Psoas muscle (tissue), 8 donors: Measurements from ENCODE around the gene GAD2. TPM values are rescaled to one million over a fixed set of nuclear protein-coding genes. Genes with fewer than 3 reads are reported as not detected.

Source experiments
- ATAC-seq, 4 donors: fragments of 200-7000 bp; cut with Tn5 transposase; one replicate each; pipeline ENCODE4 v1.9.1; 2020; ENCODE audit warnings: moderate library complexity in 3 of 4, mild to moderate bottlenecking in 2 of 4
- DNase-seq, 2 donors: peaks; one replicate each; pipeline ENCODE4 v3.0.0-alpha.2; 2020
- H3K27ac ChIP-seq: fragments of 200-600 bp; one replicate; pipeline ENCODE4 v1.8.0; 2022
- H3K27me3 ChIP-seq, 3 donors: fragments of 200-600 bp in 1 of 3; one replicate each; pipeline versions ENCODE4 v1.6.1 to v1.8.0; 2013 to 2022; ENCODE audit warnings: low read length in 2 of 3, mild to moderate bottlenecking in 2 of 3, moderate library complexity in 1 of 3; ENCODE audit not compliant: insufficient read depth in 3 of 3
- H3K36me3 ChIP-seq, 2 donors: fragments of 200-600 bp in 1 of 2; one replicate each; pipeline versions ENCODE4 v1.6.1 to v1.8.0; 2013 to 2022; ENCODE audit warnings: low read depth in 1 of 2, mild to moderate bottlenecking in 1 of 2, moderate library complexity in 1 of 2; ENCODE audit not compliant: insufficient read depth in 1 of 2
- H3K4me1 ChIP-seq: fragments of 200-600 bp; one replicate; pipeline ENCODE4 v1.8.0; 2022
- H3K4me3 ChIP-seq: fragments of 200-600 bp; one replicate; pipeline ENCODE4 v1.8.0; 2022; ENCODE audit warnings: mild to moderate bottlenecking
- H3K9me3 ChIP-seq: fragments of 200-600 bp; one replicate; pipeline ENCODE4 v1.8.0; 2022
- WGBS, 3 donors: extraction: QIAGEN DNeasy Blood & Tissue Kit; methylation state at CpG; one replicate each; pipeline versions ENCODE4 v1.1.6 to v1.1.7; 2013; 5-methylcytosine and 5-hydroxymethylcytosine counted together
- intact Hi-C, 2 donors: fragments of 100-400 bp; cut with DNase I; formaldehyde crosslinking; loops; one replicate each; pipeline versions ENCODE4 v1.11.0 to v1.14.2; 2022
- polyA plus RNA-seq, 3 donors: library from polyadenylated mRNA; stranded (reverse); fragments of 200-250 nt; gene quantifications; one replicate each; pipeline ENCODE4 v1.2.3, GENCODE V29; 2013
- total RNA-seq, 4 donors: library from RNA; stranded (reverse); fragmentation: NEBNext Ultra II Directional in 2 of 4; extraction: Animal tissue kit (Norgen Biotek cat#: 25700) in 2 of 4; gene quantifications; one replicate each; pipeline versions ENCODE4 v1.2.1 to v1.2.4, GENCODE V29; 2021 to 2023
- TF ChIP-seq, protein P1 (sequence below): fragments of 200-600 bp; IDR thresholded peaks from one replicate; pipeline ENCODE4 v1.8.0; 2022; ENCODE audit warnings: antibody characterized with exemption
- donor health status: healthy with polysubstance abuse.
- donor health status: DM: no; HTN: no; CAD: no; lungs with moderate emphysema.
- donor health status: Bipolar disorder and iron deficiency.
- donor health status: healthy.
- donor health status: DM: yes; HTN: yes; CAD: no.
- donor health status: DM: no; HTN: no; CAD: no.
- donor health status: DM: no; HTN: no; CAD: no.
- donor health status: DM: yes; HTN: yes; CAD: no.

Gene GAD2
- total and polyA plus RNA-seq, 7 donors = 0.01 TPM; not detected in 6

DNA sequence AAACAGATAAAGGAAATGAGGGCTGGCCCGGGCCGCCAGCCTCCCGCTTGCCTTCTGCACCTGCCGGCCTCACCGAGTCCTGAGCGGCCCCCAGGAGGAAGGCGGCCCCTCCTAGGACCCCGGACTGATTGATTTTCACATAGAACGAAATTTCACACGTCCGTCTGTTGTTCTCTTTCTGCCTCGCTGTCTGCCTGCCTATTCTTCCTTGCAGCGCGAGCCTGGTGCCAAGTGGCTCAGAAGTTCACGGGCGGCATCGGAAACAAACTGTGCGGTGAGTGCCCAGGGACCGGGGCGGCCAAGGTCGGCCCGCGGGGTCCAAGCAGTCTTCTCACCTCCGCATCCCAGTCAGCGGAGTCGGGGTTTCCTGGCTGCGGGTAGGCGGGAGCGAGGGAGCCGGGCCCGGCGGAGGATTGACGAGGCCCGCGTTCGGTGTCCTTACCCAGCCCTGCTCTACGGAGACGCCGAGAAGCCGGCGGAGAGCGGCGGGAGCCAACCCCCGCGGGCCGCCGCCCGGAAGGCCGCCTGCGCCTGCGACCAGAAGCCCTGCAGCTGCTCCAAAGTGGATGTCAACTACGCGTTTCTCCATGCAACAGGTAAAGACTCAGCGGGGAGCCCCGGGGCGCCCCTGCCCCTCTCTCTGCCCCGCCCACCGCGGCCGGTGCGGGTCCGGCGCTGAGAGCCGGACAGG is 967 bp downstream of the GAD2 start:
- no peak for ATAC-seq
- Histone ChIP-seq H3K27me3 (peaks cover 14 to 89% (median 40%) of the 10 kb centered on the region in 3 donors), H3K27ac (no peak overlapping the region), H3K4me3 (no peak overlapping the region), H3K4me1 (no peaks in the 10 kb centered on the region), H3K9me3 (no peaks in the 10 kb centered on the region), H3K36me3 (no peaks in the 10 kb centered on the region)
- TF ChIP-seq, protein P1, sequence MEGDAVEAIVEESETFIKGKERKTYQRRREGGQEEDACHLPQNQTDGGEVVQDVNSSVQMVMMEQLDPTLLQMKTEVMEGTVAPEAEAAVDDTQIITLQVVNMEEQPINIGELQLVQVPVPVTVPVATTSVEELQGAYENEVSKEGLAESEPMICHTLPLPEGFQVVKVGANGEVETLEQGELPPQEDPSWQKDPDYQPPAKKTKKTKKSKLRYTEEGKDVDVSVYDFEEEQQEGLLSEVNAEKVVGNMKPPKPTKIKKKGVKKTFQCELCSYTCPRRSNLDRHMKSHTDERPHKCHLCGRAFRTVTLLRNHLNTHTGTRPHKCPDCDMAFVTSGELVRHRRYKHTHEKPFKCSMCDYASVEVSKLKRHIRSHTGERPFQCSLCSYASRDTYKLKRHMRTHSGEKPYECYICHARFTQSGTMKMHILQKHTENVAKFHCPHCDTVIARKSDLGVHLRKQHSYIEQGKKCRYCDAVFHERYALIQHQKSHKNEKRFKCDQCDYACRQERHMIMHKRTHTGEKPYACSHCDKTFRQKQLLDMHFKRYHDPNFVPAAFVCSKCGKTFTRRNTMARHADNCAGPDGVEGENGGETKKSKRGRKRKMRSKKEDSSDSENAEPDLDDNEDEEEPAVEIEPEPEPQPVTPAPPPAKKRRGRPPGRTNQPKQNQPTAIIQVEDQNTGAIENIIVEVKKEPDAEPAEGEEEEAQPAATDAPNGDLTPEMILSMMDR = no peak
- intact Hi-C loops = no loop called here
- 1 to 2% (median 1%) methylated on average over 54 to 64 of the region's 64 CpGs for WGBS, 3 donors
- no peak for DNase-seq

DNA sequence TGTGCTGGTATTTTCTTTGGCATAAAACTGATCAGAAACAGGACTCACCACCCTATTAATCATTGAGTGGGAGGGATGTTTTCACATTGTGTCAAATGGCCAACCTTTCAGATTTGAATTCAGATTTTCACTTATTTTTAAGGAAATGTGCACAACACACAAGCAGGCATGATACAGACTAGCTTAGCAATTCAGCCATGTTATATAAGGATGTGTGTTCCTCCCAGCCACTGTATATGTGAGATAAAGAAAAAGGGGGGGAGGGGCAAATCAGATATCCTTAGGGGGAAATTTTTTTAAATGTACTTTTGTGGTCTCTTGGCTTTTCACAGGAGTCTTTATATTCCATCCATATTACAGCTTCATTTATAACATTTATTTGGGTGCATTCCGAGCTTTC is 3.1 kb downstream of the GAD2 start:
- ATAC-seq (no peak), DNase-seq (no peak)
- Histone ChIP-seq H3K36me3 (no peaks in the 10 kb centered on the region), H3K4me3 (no peak overlapping the region), H3K4me1 (no peaks in the 10 kb centered on the region), H3K9me3 (no peaks in the 10 kb centered on the region), H3K27ac (no peak overlapping the region), H3K27me3 (peaks cover 11 to 72% (median 30%) of the 10 kb centered on the region in 3 donors)
- intact Hi-C loops = no loop called here
- WGBS, 3 donors = 57 to 78% (median 59%) methylated on average over 1 of the region's 1 CpG
- TF ChIP-seq, protein P1 = no peak

DNA sequence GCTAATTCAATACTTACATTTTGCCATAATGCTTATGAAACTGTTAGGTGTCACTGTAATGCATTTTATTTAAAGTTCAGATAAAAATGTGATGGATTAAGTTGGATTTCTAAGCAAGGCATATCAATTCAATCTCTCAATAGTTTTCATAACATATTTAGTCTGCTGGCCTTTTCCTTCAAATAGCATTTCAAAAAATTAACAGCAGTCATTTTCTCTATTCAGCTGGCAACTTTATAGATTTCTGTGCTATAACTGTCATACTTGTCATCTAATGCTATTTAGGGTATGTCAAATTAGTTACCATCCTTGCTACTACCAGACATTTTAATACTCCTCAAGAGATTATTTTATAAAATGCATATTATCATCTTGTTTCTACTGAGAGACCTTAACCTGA is 4.3 kb downstream of the GAD2 start:
- Histone ChIP-seq H3K4me1 (no peaks in the 10 kb centered on the region), H3K4me3 (no peak overlapping the region), H3K27ac (no peak overlapping the region), H3K36me3 (no peaks in the 10 kb centered on the region), H3K9me3 (no peaks in the 10 kb centered on the region), H3K27me3 (peaks cover 9 to 60% (median 19%) of the 10 kb centered on the region in 3 donors)
- DNase-seq (no peak), ATAC-seq (no peak)
- intact Hi-C loops = no loop called here
- TF ChIP-seq, protein P1 = no peak

DNA sequence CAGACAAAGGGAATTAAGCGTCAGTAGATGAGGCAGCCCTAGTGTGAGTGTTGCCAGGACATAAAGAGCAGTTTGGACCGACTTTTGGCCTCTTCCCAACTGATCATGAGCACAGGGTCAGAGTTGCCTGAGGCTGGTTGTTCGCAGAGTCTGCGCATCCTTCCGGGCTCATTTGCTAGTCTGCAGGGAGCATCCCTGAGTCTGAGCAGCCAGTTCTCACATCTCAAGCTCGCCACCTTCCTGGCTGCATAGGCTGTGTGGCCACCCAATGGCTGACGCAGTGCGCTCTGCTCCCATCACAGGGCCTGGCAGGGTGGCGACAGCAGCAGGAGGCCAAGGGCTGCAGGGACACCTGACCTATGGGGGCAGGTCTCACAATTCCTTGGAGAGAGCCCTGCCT is 5.0 kb downstream of the GAD2 start:
- ATAC-seq (no peak), DNase-seq (no peak)
- H3K4me3 ChIP-seq = no peak overlapping the region
- H3K9me3 ChIP-seq = no peaks in the 10 kb centered on the region
- intact Hi-C loops = no loop called here
- H3K27me3 ChIP-seq = peaks cover 9 to 53% (median 19%) of the 10 kb centered on the region in 3 donors
- no peaks in the 10 kb centered on the region for H3K4me1 ChIP-seq
- TF ChIP-seq, protein P1 = no peak
- H3K36me3 ChIP-seq = no peaks in the 10 kb centered on the region
- no peak overlapping the region for H3K27ac ChIP-seq
- WGBS, 3 donors = 15 to 23% (median 15%) methylated on average over 9 of the region's 9 CpGs

DNA sequence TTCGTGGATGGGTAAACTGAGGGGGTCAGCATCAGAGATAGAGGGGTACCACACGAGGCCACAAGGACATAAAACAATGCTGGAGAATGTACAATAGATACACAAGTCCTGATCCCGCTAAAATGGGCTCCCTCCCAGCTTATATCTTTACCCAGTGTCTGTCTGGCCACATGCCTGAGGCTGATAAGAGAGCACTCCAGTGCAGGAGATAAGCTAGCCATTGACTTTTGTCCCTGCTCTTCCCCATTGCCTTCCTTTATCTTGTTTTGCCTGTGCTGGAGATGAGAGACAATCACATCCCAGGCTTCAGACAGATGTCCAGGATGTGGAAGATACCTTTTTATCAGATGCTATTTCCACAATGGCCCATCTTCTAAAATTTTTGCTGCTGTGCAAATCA is 6.0 kb downstream of the GAD2 start:
- Histone ChIP-seq H3K27me3 (peaks cover 9 to 43% (median 14%) of the 10 kb centered on the region in 3 donors), H3K9me3 (no peaks in the 10 kb centered on the region), H3K4me1 (no peaks in the 10 kb centered on the region), H3K36me3 (no peaks in the 10 kb centered on the region), H3K27ac (no peak overlapping the region), H3K4me3 (no peak overlapping the region)
- TF ChIP-seq, protein P1 = no peak
- DNase-seq = no peak
- intact Hi-C loops = no loop called here
- 53 to 60% (median 57%) methylated on average over 3 of the region's 3 CpGs for WGBS, 3 donors
- no peak for ATAC-seq
